HepG2 (cell line): ENCODE results near the gene MYCBPAP.

Experiments used
- CTCF ChIP-seq: sonication (generic); formaldehyde crosslinking; IDR thresholded peaks from 2 replicates; pipeline ENCODE4 v1.5.0; 2020; ENCODE audit warnings: mild to moderate bottlenecking, missing genetic modification reagents, moderate library complexity
- ETV6 ChIP-seq: sonication (generic); formaldehyde crosslinking; conservative IDR thresholded peaks from 2 replicates; pipeline ENCODE4 v1.4.0; 2020; ENCODE audit warnings: missing genetic modification reagents
- FOXO1 ChIP-seq: sonication (generic); formaldehyde crosslinking; IDR thresholded peaks from 2 replicates; pipeline ENCODE4 v1.4.0; 2020; ENCODE audit warnings: missing genetic modification reagents
- HNF4G ChIP-seq, 2 experiments: sonication (generic) in 1 of 2; formaldehyde crosslinking in 1 of 2; IDR thresholded peaks; 2 replicates each; pipeline versions ENCODE4 v1.4.0 to v1.6.1; 2011 to 2020; ENCODE audit warnings: borderline replicate concordance in 2 of 2, low read depth in 2 of 2, mild to moderate bottlenecking in 2 of 2, low read length in 1 of 2, missing genetic modification reagents in 1 of 2, moderate library complexity in 1 of 2
- MXI1 ChIP-seq: IDR thresholded peaks from 3 replicates; pipeline ENCODE4 v1.6.1; 2012; ENCODE audit warnings: low read depth, low read length, inconsistent platforms, borderline replicate concordance
- NFKBIZ ChIP-seq: IDR thresholded peaks from 2 replicates; pipeline ENCODE4 v1.6.1; 2018; ENCODE audit warnings: missing genetic modification reagents, missing compliant biosample characterization
- POLR2AphosphoS2 ChIP-seq: IDR thresholded peaks from 2 replicates; pipeline ENCODE4 v1.6.1; 2011; ENCODE audit warnings: low read depth, low read length, improper control_type of control experiment
- POLR2AphosphoS5 ChIP-seq: IDR thresholded peaks from 2 replicates; pipeline ENCODE4 v1.6.1; 2012; ENCODE audit warnings: low read depth, low read length
- PTBP1 ChIP-seq: fragments of 200-400 bp; formaldehyde crosslinking; IDR thresholded peaks from 2 replicates; pipeline ENCODE4 v1.6.1; 2018; ENCODE audit warnings: low read length, low read depth; ENCODE audit not compliant: poor library complexity, severe bottlenecking
- REPIN1 ChIP-seq: sonication (generic); formaldehyde crosslinking; IDR thresholded peaks from 2 replicates; pipeline ENCODE4 v1.8.0; 2022; ENCODE audit warnings: missing genetic modification reagents, low read depth, mild to moderate bottlenecking, borderline replicate concordance
- RXRB ChIP-seq: IDR thresholded peaks from 2 replicates; pipeline ENCODE4 v1.6.1; 2016; ENCODE audit warnings: borderline replicate concordance, missing genetic modification reagents, missing compliant biosample characterization
- ZNF274 ChIP-seq: sonication (generic); formaldehyde crosslinking; IDR thresholded peaks from 2 replicates; pipeline ENCODE4 v1.5.1; 2020; ENCODE audit warnings: mild to moderate bottlenecking, missing genetic modification reagents
- ZNF337 ChIP-seq: sonication (generic); formaldehyde crosslinking; IDR thresholded peaks from 2 replicates; pipeline ENCODE4 v1.5.1; 2020; ENCODE audit warnings: missing genetic modification reagents, low read depth, mild to moderate bottlenecking, borderline replicate concordance
- ZNF558 ChIP-seq: sonication (generic); formaldehyde crosslinking; IDR thresholded peaks from 2 replicates; pipeline ENCODE4 v1.9.0; 2022; ENCODE audit warnings: mild to moderate bottlenecking, missing genetic modification reagents, borderline replicate concordance

- TF ChIP-seq REPIN1 (no peak), CTCF (no peak), POLR2AphosphoS5 (no peak), FOXO1 (CRISPR knock-in tag) (no peak), ETV6 (CRISPR knock-in tag) (no peak), MXI1 (no peak), RXRB (CRISPR knock-in tag) (no peak), HNF4G (IDR thresholded peaks at IDR 0.05; ENCODE audit: borderline replicate concordance, low read depth, low read length) (no peak), HNF4G (CRISPR knock-in tag; IDR thresholded peaks at IDR 0.05; ENCODE audit: borderline replicate concordance, low read depth) (no peak), ZNF558 (CRISPR knock-in tag) (no peak), ZNF274 (no peak), PTBP1 (no peak), POLR2AphosphoS2 (no peak), ZNF337 (no peak), NFKBIZ (CRISPR knock-in tag) (no peak)
Measured at GRCh38 chr17:50508573-50509460, 578 bp downstream of the MYCBPAP start.
